Measurements from ENCODE around the gene MB.
"Not testable (repeated sequence)": the region's sequence is repeated elsewhere in the genome, so short reads cannot be mapped to it uniquely, and the experiment has no call there.

MB gene

DNA sequence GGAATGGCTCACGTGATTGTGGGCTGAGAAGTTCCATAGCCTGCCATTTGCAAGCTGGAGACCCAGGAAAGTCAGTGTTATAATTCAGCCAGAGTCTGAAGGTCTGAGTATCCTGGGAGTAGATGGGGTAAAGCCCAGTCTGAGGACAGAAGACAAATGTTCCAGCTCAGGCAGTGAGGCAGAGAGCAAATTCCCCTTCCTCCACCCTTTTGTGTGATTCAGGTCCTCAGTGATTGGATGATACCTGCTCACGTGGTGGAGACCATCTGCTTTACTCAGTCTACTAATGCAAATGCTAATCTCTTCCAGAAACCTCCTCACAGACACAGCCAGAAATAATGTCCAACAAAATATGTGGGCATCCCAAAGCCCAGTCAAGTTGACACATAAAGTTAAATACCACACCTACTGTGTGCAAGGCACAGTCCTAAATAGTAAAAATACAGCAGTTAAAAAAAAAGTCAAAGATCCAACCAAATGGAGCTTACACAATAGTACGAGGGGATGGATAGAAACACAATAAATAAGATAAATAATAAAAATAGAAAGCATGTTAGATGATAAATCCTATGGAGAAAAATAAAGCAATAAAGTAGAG lies 17.9 kb upstream of the MB start:
- DNase-seq: no peak

DNA sequence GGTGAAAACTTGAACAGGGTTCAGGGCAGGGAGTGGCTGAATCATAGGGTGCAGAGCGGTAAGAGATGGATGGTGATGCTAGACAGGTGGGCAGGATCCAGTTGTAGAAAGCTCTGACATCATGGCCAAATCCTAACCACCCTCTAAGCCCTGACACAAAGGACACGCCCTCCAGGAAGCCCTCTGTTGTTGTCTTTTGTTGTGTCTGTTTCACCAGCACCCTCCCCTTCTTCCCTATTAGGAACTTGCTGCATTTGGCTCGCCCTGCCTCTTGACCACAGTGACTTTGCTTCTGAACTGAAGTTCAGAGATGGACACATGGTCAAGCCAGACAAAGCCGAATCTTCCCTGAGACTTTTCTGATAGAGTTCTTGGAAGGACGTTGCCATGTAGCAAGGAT lies 16.9 kb upstream of the MB start:
- DNase-seq: no peak

DNA sequence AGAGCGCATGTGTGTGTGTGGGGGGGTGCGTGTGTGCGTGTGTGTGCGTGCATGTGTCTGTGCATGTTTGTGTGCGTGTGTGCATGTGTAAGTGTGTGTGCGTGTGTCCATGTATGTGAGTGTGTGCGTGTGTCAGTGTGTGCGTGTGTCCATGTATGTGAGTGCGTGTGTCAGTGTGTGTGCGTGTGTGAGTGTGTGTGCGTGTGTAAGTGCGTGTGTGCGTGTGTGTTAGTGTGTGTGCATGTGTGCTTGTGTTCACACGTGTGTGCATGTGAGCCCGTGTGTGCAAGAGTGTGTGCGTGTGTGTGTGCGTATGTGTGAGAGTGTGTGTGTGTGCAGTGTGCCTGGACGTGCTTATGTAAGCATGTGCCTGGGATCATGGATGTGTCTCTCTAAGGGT lies 16.4 kb upstream of the MB start:
- no peak for DNase-seq

DNA sequence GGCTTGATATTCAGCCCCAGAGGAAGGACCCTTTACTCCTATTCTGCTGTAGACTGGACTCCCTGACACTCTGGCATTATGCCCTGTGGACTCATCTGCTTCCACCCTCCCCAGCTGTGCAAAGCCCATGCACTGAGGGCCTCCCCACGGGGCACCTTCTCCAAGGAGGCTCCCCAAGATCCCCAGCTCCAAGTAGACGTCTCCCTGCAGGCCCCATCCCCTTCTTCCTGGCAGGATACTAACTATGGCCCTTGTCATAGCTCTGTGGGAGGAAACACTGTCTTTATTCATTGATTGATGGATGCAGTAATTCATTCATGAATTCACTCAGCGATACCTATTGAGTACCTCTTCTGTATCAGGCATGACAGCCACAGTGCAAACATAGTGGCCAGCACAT lies 15.8 kb upstream of the MB start:
- DNase-seq: no peak

DNA sequence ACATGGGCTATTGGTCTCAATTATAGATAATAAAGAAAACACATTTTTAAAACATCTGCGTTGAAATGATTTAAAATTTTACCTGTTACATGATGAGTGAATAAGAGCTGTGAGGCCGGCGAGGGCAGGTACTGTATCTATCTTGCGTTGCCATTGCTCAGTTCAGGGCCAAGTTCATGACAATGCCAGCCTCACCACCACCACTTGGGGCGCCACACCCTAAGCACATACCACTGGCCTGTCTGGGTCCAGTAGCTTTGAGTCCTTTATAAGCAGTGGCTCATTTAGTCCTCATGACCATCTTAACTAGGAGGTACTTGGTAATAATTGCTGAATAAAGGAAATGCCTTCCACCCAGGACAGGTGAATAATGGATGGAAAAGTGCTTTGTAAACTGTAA lies 14.5 kb upstream of the MB start:
- DNase-seq: no peak

DNA sequence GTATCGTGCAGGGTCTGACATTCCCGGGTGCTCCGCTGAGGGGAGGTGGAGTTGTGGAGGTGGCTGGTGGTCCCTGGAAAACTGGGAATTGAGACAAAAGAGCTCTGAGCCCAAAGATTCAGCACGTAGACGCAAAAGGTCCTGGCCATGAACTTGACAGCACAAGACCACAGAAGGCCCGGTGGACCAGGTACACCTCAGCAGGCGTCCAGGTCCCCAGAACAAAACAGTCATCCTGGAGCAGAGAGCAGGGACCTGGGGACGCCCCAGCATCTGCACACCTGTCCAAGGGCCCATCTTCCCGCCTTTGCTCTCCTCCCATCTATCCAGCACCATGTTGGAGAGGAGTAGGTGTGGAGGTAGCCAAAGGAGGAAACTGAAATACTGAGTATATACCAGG lies 13.8 kb upstream of the MB start:
- DNase-seq: no peak

DNA sequence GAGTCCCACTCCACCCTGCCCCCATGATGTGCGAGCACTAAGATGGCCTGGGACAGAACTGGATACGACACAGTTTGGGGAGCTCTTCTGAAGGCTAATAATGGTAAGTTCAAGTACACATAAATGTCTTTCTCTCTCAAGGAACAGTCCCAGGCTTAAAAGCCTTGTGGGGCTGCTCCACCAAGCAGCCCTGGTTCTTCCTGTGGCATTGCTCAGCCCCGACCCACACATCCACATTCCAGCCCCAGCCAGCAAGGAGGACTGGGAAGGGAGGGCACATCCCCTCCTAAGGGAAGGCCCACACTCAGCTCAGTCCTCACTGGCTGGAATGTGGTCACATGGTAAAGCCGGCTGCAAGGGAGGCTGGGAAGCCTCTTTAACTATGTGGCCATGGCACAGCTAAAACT lies 13.3 kb upstream of the MB start:
- no peak for DNase-seq

DNA sequence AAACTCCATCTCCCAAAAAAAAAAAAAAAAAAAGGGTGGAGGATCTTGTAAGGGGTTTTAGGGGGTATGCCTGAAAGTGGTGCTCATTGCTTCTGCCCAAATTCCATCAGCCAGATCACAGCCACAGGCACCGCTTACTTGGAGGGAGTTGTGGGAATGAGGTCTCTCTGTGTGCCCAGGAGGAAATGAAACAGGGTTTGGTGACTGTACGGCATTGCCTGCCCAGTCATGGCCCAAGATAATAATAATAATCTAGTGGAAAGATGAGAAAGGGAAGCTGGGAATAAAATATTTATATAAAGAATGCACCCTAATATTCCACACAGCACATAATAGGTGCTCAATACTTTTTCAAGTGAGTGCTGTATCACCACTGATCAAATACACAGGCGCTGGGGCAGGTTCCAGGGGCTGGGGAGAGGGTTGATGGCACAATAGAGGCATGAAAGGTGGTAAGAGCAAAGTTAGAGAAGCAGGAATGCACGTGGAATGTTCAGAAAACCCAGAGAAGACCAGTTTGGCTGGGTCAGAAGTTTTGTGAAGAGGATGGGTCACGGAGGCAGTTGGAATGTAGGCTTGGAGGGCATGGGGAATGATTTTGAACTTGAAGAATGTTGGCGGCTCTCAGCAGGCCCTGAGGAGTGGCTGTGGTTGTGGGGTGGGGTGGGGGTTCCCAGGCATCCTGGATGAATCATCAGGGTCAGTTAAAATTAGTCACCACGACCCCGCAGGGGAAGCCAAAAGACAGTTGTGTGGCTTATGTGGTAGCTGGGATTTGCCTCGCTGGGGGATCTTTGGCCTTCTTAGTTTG lies 12.5 kb upstream of the MB start:
- no peak for DNase-seq

DNA sequence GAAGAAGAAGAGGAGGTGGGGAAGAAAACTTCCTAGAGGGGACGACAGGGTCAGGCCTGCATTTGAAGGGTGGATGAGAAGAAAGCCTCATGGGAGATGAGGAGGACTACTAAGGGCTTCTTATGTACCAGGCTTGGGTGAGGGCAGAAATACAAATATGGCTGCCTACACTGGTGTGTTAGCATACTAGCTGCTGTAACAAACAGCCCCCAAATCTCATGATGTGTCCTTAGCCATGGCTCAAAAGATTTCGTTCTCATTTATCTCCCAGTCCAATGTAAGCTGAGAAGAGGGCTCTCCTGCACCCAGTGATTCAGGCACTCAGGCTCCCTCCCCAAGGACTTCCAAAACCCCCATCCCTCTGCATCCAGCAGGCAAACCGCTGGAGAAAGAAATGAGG lies 11.6 kb upstream of the MB start:
- no peak for DNase-seq

DNA sequence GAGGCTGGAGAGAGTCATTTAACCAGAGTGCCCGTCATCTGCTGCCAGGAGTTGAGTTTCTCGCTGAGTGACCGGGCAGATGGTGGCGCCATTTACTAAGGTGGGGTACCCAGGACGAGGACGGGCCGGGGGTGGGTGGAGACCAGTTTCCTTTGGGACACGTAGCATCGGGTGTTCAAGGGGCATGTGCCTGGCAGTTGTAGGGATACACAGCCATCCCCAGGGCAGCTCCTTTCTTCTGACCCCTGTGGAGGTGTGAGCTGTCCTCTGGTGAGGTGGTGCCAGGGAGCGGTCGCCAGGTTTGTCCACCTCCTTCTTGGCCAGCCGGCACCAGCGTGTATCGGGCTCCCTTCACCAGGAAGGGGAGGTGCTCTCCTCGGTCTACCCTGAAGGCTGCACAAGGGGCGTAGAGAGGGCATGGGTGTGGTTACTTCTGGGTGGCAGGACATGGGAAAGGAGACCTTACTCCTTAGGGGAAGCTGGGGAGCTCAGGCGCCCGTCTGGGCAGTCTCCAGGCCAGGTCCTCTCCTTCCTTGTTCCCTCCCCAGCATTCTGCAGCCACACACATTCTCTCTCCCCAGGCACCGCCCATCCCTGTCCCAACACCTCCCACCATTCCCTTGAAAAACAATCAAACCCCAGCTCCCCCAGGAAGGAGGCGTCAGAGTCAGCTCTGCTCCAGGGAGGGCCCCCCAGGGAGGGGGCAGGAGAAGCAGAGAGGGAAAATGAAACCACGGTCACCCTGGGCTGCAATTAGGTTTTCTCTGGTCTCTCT lies 10.3 kb upstream of the MB start:
- peak; percentile 30 for DNase-seq

DNA sequence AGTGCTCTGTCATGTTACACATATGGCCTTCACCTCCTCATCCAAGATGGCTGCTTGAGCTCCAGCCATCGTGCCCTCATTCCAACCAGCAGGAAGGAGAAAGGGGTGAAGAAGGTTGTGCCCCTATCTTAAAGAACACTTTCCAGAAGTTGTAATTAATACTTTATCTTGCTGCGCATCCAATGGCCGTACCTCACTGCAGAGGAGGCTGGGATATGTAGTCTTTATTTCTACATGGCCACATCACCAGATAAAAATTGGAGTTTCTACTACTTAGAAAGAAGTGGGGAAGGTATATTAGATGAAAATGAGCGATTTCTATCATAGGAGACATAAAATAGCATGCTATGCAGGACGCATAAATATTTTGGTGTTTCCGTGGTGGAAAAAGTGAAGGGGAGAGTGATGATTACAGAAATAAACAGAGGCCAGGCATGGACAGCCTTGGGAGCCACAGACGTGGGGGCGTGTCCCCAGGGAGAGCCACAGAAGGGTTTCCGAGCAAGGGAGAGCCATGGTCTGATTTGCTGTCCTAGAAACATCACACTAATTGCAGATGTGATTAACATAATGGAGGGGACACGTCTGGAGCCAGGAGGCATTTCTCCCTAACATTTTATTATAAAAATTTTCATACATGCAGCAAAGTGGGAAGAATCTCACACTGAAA lies 8.8 kb upstream of the MB start:
- no peak for DNase-seq

DNA sequence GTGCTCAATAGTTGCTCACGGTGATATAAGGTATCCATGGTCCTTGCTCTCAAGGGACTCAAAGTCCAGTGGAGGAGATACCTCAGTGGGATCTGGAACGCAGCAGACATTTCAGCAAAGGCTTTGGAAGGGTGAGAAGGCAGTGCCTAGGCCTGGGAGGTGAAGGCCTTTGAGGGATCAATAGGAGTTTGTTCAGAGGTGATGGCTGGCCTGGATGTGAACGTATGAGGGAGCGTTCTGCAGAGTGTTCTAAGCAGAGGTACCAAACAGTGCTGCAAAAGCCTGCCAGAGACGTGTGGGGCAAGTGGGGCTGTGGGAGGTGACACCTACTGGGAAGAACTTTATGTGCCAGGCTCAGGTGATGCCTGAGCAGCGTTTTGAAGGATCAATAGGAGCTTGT lies 7.4 kb upstream of the MB start:
- no peak for DNase-seq

DNA sequence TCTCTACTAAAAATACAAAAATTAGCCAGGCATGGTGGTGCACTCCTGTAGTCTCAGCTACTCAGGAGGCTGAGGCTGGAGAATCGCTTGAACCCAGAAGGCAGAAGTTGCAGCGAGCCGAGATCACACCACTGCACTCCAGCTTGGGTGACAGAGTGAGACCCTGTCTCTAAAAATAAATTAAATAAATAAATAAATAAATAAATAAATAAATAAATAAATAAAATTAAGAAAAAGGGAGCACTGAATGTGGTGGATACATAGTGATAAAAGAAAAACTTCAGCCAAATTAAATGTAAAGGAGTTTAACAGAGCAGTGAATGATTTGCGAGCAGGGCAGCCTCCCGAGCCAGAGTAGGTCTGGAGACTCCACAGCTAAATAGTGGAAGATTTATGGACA lies 6.8 kb upstream of the MB start:
- DNase-seq: not testable (repeated sequence)

DNA sequence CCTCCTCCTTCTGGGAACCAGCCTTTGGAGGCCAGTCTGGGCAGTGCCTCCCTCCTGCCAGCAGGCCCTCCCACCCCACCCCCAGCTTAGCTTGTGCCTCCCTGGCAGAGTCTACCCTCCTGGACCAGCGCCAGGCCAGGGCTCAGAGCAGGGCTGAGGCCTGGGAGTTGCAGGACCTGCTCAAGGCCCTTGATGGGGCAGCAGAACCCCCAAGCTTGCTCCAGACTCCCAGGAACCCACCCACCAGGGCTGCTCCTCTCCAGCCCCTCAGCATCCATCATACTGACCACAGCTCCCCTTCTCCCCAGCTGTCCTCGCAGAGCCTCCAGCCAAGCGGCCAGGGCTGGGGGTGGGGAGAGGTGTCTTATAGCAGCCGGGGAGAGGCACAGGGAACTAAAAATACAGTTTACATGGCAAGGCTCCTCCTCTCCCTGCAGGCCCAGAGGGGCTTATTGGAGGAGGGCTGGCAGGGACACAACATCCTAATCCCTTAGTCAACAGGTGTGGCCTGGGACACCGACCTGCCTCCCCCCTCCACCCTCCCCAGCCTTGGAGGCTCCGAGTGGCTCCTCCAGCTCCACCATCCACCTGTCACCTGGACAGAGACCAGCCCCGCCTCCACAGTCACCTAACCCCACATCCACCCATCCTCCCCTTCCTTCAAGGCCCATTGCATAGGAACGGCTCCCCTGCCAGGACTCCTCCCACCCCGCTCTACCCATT lies 5.2 kb upstream of the MB start:
- DNase-seq: no peak

DNA sequence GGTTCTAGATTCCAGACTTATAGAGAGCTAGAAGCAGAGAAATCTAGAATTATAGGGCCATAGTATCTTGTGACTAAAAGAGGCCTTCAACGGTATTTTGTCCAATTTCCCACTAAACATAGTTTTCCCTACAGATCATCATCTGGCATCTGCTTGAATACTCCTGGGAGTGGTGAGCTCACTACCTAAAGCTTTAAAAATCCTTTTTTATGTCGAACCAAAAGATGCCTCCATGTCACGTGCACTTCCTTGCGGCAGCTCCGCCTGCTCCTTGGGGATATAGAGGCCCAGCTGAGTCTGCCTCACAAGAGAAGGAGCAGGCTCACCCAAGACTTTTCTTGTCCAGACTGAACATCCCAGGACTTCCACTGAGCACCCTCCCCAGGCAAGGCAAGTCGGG lies 4.3 kb upstream of the MB start:
- no peak for DNase-seq

DNA sequence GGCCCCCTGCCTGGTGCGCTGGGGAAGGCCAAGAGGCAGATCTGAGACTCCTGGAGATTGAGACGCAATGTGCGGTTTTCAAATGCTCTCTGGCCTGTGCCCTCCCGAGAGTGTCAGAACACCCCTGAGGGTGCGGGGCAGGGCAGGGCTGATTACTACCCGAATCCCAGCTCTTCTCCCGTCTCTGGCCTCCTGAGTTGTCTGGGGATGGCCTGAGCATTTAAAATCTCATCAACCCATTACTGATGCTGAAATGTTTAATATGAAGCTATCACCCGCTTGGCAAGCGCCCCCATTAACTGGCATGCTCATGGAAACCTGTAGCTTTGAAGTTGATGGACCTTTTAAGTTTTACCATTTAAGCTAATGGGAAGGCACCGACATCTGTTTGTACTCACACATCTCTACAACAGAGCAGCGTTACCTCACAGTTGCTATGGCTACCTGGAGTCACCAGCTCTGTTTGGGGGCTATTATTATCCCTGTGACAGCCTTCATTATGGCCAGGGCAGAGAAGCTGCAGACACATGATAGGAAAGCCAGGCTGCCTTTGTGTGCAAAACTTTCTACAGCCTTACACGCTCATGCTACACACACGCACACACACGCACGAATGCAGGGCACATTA lies 3.6 kb upstream of the MB start:
- DNase-seq: no peak

DNA sequence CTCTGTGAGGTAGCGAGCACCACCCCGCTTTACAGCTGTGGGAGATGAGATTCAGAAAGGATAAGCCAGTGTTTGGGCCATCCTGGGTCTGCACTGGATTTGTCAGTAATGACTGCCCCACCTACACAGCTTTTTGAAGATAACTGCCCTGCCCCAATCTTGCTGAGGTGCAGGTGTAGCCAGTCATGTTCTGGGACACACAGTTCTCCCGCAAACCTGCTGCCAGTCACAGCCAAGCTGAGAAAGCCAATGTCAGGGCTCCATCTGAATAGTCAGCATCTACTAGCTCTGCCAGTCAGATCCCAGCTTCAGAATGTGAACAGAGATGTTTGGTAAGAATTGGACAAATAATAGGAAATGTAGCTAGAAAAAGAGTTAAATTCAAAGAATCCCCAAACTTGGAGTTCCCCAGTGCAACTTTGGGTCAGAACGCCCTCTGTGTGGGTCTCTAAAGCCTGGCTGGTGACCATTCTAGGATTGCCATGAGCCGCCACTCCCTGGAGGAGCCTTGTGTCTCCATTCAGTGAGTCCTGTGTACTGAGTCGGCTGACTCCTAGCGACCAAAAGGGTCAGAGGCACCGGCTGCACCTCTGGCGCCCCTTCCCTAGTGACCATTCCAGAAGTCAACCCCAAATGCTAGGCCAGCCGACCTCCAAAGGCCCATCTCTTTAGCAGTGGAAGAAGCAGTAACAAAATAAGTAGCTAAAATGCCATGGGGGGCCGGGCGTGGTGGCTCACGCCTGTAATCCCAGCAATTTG lies 2.4 kb upstream of the MB start:
- DNase-seq: no peak

DNA sequence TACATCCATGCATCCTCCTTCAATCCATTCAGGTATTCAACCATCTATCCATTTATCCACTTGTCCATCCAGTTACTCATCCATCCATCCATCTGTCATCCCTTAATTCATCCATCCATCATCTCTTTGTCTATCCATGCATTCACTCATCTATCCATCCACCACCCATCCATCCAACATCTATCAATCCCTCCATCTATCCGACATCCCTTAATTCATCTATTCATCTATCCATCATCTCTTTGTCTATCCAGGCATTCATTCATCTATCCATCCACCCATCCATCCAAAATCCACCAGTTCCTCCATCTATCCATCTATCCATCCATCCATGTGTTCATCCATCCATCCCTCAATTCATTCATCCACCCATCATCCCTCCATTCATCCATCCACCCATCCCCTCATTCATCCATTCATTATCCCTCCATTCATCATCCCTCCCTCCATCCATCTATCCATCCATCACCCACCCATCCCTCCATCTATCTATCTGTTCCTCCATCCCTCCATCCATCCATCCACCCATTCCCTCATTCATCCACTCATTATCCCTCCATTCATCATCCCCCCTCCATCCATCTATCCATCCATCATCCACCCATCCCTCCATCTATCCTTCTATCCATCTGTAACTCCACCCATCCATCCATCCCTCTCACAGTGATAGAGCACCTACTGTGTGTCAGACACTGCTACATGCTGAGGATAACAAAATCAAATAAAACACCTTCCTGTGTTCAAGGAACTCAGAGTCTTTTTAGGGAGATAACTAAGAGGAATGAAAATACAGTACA lies 1.5 kb upstream of the MB start:
- no peak for DNase-seq

DNA sequence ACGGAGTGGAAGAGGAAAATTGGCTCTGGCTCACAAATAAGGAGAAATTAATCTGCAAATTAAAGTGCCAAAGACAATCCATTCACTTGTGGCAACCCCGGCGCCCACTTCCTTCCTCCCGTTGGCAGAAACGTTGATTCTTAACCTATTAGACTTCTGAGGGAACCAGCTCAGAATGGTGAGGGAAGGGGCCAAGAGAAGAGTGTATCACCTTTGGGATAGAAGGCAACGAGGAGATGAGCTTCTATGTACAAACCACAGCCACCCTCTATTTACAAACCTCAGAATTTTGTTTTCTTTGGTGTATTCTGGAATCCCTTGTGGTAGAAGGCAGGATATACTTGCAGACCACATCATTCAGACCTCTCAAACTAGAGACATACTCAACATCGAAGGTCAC lies 1.1 kb downstream of the MB start:
- no peak for DNase-seq

DNA sequence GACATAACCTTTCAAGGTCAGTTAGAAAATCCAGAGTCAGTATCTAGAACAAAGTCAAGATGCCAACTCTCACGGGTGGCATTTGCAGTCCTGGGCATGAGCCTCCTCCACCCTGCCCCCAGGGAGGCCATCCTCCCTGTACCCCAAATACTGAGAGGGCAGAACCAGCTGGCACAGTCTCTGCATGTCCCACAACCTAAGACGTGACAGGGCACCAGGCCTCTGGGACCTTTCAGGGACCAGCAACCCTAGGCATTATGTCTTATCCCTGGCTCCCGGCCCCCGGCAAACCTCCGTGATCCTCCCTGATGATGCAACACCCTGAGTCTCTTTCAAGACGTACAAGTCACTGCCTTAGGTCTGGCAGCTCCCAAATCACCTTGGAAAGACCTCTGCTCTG lies 2.0 kb downstream of the MB start:
- DNase-seq: no peak

DNA sequence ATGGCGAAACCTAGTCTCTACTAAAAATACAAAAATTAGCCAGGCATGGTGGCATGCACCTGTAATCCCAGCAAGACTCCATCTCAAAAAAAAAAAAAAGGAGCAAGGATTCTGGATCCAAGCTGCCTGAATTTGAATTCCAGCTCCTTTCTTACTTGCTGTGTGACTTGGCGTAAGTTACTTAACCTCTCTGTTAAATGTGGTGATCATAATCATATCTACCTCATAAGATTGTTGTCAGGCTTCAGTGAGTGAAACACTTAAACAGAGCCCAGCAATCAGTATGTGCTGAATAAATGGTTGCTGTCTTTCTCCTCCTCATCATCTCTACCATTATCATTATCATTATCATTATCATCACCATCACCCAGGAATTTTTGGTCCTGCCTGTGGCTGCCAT lies 2.7 kb downstream of the MB start:
- no peak for DNase-seq
